Mucosa of descending colon (tissue), 3 donors: ENCODE results near the gene ELP4. TPM values are rescaled to one million over a fixed set of nuclear protein-coding genes. Genes with fewer than 3 reads are reported as not detected.

Experiments
- ATAC-seq: fragments of 200-7000 bp; cut with Tn5 transposase; one replicate; pipeline ENCODE4 v1.9.1; 2020; ENCODE audit warnings: mild to moderate bottlenecking, moderate library complexity
- DNase-seq, 3 donors: peaks; one replicate each; pipeline ENCODE4 v3.0.0-alpha.2; 2020
- H3K36me3 ChIP-seq: fragments of 200-600 bp; one replicate; pipeline ENCODE4 v1.8.0; 2021; ENCODE audit warnings: low read depth, mild to moderate bottlenecking
- H3K4me1 ChIP-seq: fragments of 200-600 bp; one replicate; pipeline ENCODE4 v1.8.0; 2021; ENCODE audit warnings: low read depth, mild to moderate bottlenecking
- H3K4me3 ChIP-seq: fragments of 200-600 bp; one replicate; pipeline ENCODE4 v1.8.0; 2021; ENCODE audit warnings: mild to moderate bottlenecking
- H3K9me3 ChIP-seq: fragments of 200-600 bp; one replicate; pipeline ENCODE4 v1.8.0; 2021; ENCODE audit warnings: mild to moderate bottlenecking
- intact Hi-C, 2 donors: fragments of 100-400 bp; cut with DNase I in 1 of 2; cut with micrococcal nuclease in 1 of 2; formaldehyde crosslinking; loops; one replicate each; pipeline versions ENCODE4 v1.11.0 to v1.11.1; 2022; cut with DNase I, micrococcal nuclease
- total RNA-seq, 3 donors: library from RNA; stranded (reverse); fragmentation: NEBNext Ultra II Directional in 2 of 3; extraction: Animal tissue kit (Norgen Biotek cat#: 25700) in 2 of 3; gene quantifications; one replicate each; pipeline versions ENCODE4 v1.2.1 to v1.2.4, GENCODE V29; 2021 to 2023
- TF ChIP-seq, protein P1 (sequence below): fragments of 200-600 bp; IDR thresholded peaks from one replicate; pipeline ENCODE4 v1.8.0; 2022; ENCODE audit warnings: antibody characterized with exemption, mild to moderate bottlenecking
- donor health status: DM: no; HTN: no; CAD: no; lungs with moderate emphysema.
- donor health status: DM: no; HTN: no; CAD: no.
- donor health status: DM: no; HTN: yes; CAD: no.

The ELP4 gene
- total RNA-seq, 3 donors from 2014 or later: 13.2 to 21.4 (median 18.7) TPM

DNA sequence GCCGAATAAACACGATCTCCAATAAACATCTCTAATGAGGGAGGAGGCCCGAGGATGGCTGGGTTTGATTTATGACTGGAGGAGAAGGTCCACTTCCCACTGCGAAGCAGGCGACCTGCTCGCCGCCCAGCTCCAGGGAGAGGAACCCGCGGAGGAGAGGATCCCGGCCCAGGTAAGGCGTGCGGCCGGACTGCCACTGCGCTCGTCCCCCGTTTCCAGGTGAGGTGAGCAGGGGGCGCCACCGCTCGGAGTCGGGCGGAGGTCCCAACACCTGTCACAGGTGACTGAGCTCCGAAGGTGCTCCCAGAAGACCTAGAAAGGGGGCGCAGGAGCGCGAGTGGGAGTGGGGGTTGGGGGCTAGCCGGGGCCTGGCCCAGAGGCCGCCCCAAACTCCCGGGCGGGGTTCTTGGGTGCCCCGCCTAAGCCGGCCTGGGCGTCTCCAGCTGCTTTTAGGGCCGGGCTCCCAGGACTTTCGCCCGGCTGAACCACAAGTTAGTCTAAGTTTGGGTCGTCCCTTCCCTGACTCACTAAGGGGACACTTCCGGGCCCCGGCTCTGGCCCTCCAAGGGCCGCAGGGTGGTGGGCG is 307.0 kb downstream of the ELP4 start:
- DNase-seq: peak in 2 of 3 donors; percentile 49
- TF ChIP-seq, protein P1, sequence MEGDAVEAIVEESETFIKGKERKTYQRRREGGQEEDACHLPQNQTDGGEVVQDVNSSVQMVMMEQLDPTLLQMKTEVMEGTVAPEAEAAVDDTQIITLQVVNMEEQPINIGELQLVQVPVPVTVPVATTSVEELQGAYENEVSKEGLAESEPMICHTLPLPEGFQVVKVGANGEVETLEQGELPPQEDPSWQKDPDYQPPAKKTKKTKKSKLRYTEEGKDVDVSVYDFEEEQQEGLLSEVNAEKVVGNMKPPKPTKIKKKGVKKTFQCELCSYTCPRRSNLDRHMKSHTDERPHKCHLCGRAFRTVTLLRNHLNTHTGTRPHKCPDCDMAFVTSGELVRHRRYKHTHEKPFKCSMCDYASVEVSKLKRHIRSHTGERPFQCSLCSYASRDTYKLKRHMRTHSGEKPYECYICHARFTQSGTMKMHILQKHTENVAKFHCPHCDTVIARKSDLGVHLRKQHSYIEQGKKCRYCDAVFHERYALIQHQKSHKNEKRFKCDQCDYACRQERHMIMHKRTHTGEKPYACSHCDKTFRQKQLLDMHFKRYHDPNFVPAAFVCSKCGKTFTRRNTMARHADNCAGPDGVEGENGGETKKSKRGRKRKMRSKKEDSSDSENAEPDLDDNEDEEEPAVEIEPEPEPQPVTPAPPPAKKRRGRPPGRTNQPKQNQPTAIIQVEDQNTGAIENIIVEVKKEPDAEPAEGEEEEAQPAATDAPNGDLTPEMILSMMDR: no peak
- Histone ChIP-seq H3K4me1 (peaks cover 48% of the 10 kb centered on the region), H3K36me3 (no peaks in the 10 kb centered on the region), H3K4me3 (no peak overlapping the region), H3K9me3 (no peaks in the 10 kb centered on the region)
- intact Hi-C loops: no loop called here
- ATAC-seq: peak; percentile 69

DNA sequence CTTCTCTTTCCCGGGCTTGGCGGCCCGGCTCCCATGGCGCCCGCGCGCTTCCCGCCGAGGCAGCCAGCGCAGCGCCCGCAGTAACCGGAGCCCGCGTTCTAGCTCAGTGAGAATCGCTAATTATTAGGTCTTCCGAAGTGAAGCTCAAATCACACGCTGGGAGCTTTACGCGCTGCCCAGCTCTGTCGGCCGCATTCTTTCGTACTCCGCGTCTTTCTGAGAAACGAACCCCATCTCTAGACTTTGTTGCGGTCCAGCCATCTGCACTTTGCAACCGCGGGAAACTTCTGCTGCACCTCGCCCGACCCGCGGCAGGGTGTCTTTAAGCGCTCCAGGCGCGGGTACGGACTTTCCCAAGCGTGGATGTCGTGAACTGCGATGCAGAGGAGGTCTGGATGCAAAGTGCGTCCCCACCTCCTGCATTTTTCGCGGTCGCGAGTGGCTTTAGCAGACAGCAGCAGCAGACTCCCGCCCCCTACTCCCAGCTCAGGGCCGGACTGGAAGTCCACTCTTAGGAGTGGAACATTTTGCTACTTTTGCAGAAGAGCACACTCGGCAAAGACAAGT is 307.6 kb downstream of the ELP4 start:
- Histone ChIP-seq H3K4me1 (peaks cover 44% of the 10 kb centered on the region), H3K4me3 (no peak overlapping the region), H3K36me3 (no peaks in the 10 kb centered on the region), H3K9me3 (no peaks in the 10 kb centered on the region)
- ATAC-seq (no peak), DNase-seq (no peak)
- intact Hi-C loops: no loop called here
- TF ChIP-seq, protein P1: no peak

DNA sequence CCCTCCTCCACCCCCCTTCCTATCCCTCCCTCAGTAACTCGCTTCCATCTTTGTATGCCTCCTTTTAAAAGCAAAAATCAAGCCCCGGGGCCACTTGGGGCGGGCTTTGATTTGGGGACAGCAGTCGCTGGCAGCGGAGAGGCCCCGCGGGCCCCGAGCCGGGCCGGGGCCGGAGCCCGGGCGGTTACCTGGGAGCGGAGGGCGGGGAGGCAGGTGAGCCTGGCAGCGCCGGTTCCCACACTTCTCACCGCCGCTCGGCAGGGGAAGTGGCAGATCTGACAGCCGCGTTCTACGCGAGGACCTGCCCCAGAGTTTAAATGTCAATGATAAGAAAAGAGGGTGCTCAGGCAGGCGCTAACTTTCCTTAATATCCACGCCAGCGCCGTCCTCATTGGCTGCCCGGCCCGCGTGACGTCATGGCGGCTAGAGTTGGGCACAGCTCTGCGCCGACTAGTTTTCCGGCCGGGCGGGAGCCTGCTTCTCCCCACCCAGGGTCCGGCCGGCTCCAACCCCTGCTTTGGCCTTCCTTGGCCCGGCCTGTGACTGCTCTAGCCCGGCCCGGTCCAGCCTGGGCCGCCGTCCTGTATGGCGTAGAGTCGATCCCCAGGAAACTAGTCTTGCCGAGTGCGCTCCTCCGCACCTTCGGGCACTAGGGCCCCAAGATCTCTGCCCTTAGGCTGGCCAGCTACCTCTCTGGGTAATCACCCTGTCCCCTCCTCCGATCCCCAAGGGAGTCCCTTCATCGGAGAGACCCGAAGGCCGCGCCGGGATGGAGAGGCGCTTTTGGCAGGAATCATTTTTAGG is 308.3 kb downstream of the ELP4 start:
- Histone ChIP-seq H3K9me3 (no peaks in the 10 kb centered on the region), H3K4me1 (peaks cover 38% of the 10 kb centered on the region), H3K4me3 (no peak overlapping the region), H3K36me3 (no peaks in the 10 kb centered on the region)
- intact Hi-C loops: no loop called here
- TF ChIP-seq, protein P1: no peak
- ATAC-seq (peak; percentile 20), DNase-seq (peak in 2 of 3 donors; percentile 44)

DNA sequence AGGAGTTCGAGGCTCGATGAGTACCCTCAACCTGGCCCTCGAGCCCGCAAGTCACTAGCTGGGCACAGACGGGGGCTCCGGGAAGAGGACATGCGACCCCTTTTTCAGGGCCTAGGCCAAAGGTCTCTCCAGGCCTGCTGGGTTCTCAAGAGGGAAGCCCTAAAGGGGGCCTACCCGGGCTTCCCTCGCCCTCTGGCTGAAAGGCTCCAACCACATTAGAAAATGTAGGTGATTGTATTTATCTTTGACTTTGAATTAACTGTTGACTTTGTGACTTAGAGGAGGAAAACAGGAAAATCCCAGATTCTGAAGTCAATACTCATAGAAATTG is 308.8 kb downstream of the ELP4 start:
- Histone ChIP-seq H3K36me3 (no peaks in the 10 kb centered on the region), H3K4me3 (no peak overlapping the region), H3K4me1 (peaks cover 33% of the 10 kb centered on the region), H3K9me3 (no peaks in the 10 kb centered on the region)
- intact Hi-C loops: no loop called here
- DNase-seq (no peak), ATAC-seq (no peak)
- TF ChIP-seq, protein P1: no peak

DNA sequence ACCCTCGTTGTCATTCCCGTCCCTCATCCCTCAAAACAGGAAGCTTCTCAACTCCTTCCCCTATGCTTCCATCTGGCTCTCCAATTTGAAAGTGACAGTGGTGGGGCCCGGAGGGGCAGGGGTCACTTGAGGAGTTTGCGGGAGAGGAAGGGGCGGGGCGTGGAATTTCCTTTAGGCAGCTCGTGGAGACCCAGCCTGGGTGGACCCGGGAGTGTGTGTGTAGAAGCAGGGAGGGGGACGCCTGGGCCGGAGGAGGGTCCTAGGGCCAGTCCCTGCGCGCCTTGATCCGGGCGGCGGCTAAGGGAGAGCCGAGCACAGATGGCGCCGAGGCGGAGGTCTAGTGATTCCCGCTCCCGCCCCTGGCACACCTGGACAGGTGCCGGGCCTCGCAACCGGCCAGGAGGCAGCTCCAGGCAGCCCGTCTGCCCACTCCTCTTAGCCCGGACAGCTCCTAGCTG is 309.3 kb downstream of the ELP4 start:
- H3K36me3 ChIP-seq: no peaks in the 10 kb centered on the region
- peaks cover 32% of the 10 kb centered on the region for H3K4me1 ChIP-seq
- DNase-seq: no peak
- intact Hi-C loops: no loop called here
- H3K4me3 ChIP-seq: no peak overlapping the region
- no peak for ATAC-seq
- H3K9me3 ChIP-seq: no peaks in the 10 kb centered on the region
- TF ChIP-seq, protein P1: no peak
